WERI-Rb-1 (cell line): Measurements from ENCODE around the gene SLC3A2.

ENCODE experiments used
- DNase-seq: peaks from one replicate; pipeline ENCODE4 v3.0.0-alpha.2; 2020
- H3K27ac ChIP-seq: fragments of 250-450 bp; sonication (Bioruptor Pico); 2 replicates; pipeline ENCODE4 v1.5.1; 2020; ENCODE audit warnings: mild to moderate bottlenecking, moderate library complexity
- H3K27me3 ChIP-seq: fragments of 250-450 bp; sonication (Bioruptor Pico); 2 replicates; pipeline ENCODE4 v1.5.1; 2021; ENCODE audit warnings: mild to moderate bottlenecking, low read depth, moderate library complexity; ENCODE audit not compliant: insufficient read depth, severe bottlenecking
- H3K36me3 ChIP-seq: fragments of 250-450 bp; sonication (Bioruptor Pico); 2 replicates; pipeline ENCODE4 v1.5.1; 2020; ENCODE audit warnings: mild to moderate bottlenecking, moderate library complexity
- H3K4me3 ChIP-seq: 2 replicates; pipeline ENCODE4 v1.5.1; 2011; ENCODE audit warnings: low read depth, mild to moderate bottlenecking, control low read depth, low read length
- H3K9me3 ChIP-seq: fragments of 250-450 bp; sonication (Bioruptor Pico); 2 replicates; pipeline ENCODE4 v1.5.1; 2021; ENCODE audit warnings: mild to moderate bottlenecking, moderate library complexity; ENCODE audit not compliant: severe bottlenecking
- TF ChIP-seq, protein P1 (sequence below): IDR thresholded peaks from 2 replicates; pipeline ENCODE4 v1.5.1; 2011; ENCODE audit warnings: low read depth, mild to moderate bottlenecking, control low read depth, inconsistent platforms, low read length

SLC3A2 gene

GRCh38 chr11:62879235-62879978 is 1.3 kb upstream of the SLC3A2 start:
- no peak overlapping the region for H3K4me3 ChIP-seq
- TF ChIP-seq, protein P1, sequence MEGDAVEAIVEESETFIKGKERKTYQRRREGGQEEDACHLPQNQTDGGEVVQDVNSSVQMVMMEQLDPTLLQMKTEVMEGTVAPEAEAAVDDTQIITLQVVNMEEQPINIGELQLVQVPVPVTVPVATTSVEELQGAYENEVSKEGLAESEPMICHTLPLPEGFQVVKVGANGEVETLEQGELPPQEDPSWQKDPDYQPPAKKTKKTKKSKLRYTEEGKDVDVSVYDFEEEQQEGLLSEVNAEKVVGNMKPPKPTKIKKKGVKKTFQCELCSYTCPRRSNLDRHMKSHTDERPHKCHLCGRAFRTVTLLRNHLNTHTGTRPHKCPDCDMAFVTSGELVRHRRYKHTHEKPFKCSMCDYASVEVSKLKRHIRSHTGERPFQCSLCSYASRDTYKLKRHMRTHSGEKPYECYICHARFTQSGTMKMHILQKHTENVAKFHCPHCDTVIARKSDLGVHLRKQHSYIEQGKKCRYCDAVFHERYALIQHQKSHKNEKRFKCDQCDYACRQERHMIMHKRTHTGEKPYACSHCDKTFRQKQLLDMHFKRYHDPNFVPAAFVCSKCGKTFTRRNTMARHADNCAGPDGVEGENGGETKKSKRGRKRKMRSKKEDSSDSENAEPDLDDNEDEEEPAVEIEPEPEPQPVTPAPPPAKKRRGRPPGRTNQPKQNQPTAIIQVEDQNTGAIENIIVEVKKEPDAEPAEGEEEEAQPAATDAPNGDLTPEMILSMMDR: no peak
- peaks cover 87% of the 10 kb centered on the region for H3K36me3 ChIP-seq
- H3K27ac ChIP-seq: peak overlapping the region; percentile 2; the same call in 1 of the 2 replicates
- no peaks in the 10 kb centered on the region for H3K27me3 ChIP-seq
- DNase-seq: no peak
- no peaks in the 10 kb centered on the region for H3K9me3 ChIP-seq

- DNase-seq: no peak
- peaks cover 88% of the 10 kb centered on the region for H3K36me3 ChIP-seq
- peak overlapping the region; percentile 98 for H3K27ac ChIP-seq
- TF ChIP-seq, protein P1: no peak
- peak overlapping the region; percentile 71 for H3K4me3 ChIP-seq
- H3K9me3 ChIP-seq: no peaks in the 10 kb centered on the region
- no peaks in the 10 kb centered on the region for H3K27me3 ChIP-seq
Measured at GRCh38 chr11:62880231-62880802, 379 bp upstream of the SLC3A2 start.

- Histone ChIP-seq H3K36me3 (peaks cover 94% of the 10 kb centered on the region), H3K27ac (peak overlapping the region; percentile 98), H3K9me3 (no peaks in the 10 kb centered on the region), H3K27me3 (no peaks in the 10 kb centered on the region), H3K4me3 (peak overlapping the region; percentile 71)
- peak; percentile 92 for DNase-seq
- TF ChIP-seq, protein P1: no peak
Measured at GRCh38 chr11:62881579-62882430, 1.1 kb downstream of the SLC3A2 start.

GRCh38 chr11:62882431-62882749 is 1.7 kb downstream of the SLC3A2 start:
- no peak for DNase-seq
- TF ChIP-seq, protein P1: no peak
- Histone ChIP-seq H3K27ac (peak overlapping the region; percentile 98), H3K36me3 (peaks cover 94% of the 10 kb centered on the region), H3K4me3 (peak overlapping the region; percentile 71), H3K27me3 (no peaks in the 10 kb centered on the region), H3K9me3 (no peaks in the 10 kb centered on the region)

GRCh38 chr11:62882788-62883501 is 2.2 kb downstream of the SLC3A2 start:
- Histone ChIP-seq H3K27me3 (no peaks in the 10 kb centered on the region), H3K4me3 (no peak overlapping the region), H3K9me3 (no peaks in the 10 kb centered on the region), H3K36me3 (peaks cover 94% of the 10 kb centered on the region), H3K27ac (peak overlapping the region; percentile 98)
- DNase-seq: no peak
- TF ChIP-seq, protein P1: no peak
